SK-N-DZ (cell line): ENCODE results near the gene DTNA.
"Not testable (repeated sequence)": the region's sequence is repeated elsewhere in the genome, so short reads cannot be mapped to it uniquely, and the experiment has no call there.

Experiments
- DNase-seq: peaks from one replicate; pipeline ENCODE4 v3.0.0-alpha.2; 2015; ENCODE audit warnings: low spot score

The DTNA gene

GRCh38 chr18:34723143-34723542 is 13.0 kb downstream of the DTNA start:
- DNase-seq: no peak

GRCh38 chr18:34725737-34726136 is 15.6 kb downstream of the DTNA start:
- DNase-seq: not testable (repeated sequence)

GRCh38 chr18:34726286-34727004 is 16.3 kb downstream of the DTNA start:
- DNase-seq: no peak

GRCh38 chr18:34729264-34729663 is 19.2 kb downstream of the DTNA start:
- DNase-seq: peak; percentile 16

GRCh38 chr18:34729740-34730355 is 19.8 kb downstream of the DTNA start:
- no peak for DNase-seq

- no peak for DNase-seq
Measured at GRCh38 chr18:34730774-34731173, 20.7 kb downstream of the DTNA start.

GRCh38 chr18:34734056-34734455 is 24.0 kb downstream of the DTNA start:
- DNase-seq: no peak

- not testable (repeated sequence) for DNase-seq
Measured at GRCh38 chr18:34734526-34734925, 24.4 kb downstream of the DTNA start.

GRCh38 chr18:34738175-34738894 is 28.2 kb downstream of the DTNA start:
- DNase-seq: no peak

- no peak for DNase-seq
Measured at GRCh38 chr18:34740101-34740500, 30.0 kb downstream of the DTNA start.

GRCh38 chr18:34740724-34741123 is 30.6 kb downstream of the DTNA start:
- DNase-seq: no peak

GRCh38 chr18:34741401-34741800 is 31.3 kb downstream of the DTNA start:
- DNase-seq: no peak

- no peak for DNase-seq
Measured at GRCh38 chr18:34742891-34743341, 32.8 kb downstream of the DTNA start.

GRCh38 chr18:34744569-34744968 is 34.5 kb downstream of the DTNA start:
- no peak for DNase-seq

- DNase-seq: no peak
Measured at GRCh38 chr18:34746614-34747013, 36.5 kb downstream of the DTNA start.

- DNase-seq: no peak
Measured at GRCh38 chr18:34749721-34750120, 39.6 kb downstream of the DTNA start.

GRCh38 chr18:34752056-34752455 is 42.0 kb downstream of the DTNA start:
- DNase-seq: no peak

- DNase-seq: no peak
Measured at GRCh38 chr18:34754300-34754699, 44.2 kb downstream of the DTNA start.

GRCh38 chr18:34757666-34758065 is 47.6 kb downstream of the DTNA start:
- no peak for DNase-seq

- DNase-seq: no peak
Measured at GRCh38 chr18:34758378-34758948, 48.4 kb downstream of the DTNA start.

GRCh38 chr18:34760444-34760843 is 50.3 kb downstream of the DTNA start:
- DNase-seq: no peak

- no peak for DNase-seq
Measured at GRCh38 chr18:34764451-34764850, 54.4 kb downstream of the DTNA start.
